Measurements from ENCODE around the gene GRID1.

- TF ChIP-seq, protein P1, sequence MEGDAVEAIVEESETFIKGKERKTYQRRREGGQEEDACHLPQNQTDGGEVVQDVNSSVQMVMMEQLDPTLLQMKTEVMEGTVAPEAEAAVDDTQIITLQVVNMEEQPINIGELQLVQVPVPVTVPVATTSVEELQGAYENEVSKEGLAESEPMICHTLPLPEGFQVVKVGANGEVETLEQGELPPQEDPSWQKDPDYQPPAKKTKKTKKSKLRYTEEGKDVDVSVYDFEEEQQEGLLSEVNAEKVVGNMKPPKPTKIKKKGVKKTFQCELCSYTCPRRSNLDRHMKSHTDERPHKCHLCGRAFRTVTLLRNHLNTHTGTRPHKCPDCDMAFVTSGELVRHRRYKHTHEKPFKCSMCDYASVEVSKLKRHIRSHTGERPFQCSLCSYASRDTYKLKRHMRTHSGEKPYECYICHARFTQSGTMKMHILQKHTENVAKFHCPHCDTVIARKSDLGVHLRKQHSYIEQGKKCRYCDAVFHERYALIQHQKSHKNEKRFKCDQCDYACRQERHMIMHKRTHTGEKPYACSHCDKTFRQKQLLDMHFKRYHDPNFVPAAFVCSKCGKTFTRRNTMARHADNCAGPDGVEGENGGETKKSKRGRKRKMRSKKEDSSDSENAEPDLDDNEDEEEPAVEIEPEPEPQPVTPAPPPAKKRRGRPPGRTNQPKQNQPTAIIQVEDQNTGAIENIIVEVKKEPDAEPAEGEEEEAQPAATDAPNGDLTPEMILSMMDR (IDR thresholded peaks at IDR 0.05) = no peak
- no peak for TF ChIP-seq ZFX (IDR thresholded peaks at IDR 0.05; ENCODE audit: borderline replicate concordance)
These were observed 405.5 kb downstream of the GRID1 start for GRCh38 chr10:85961073-85961472.

Measured in 22Rv1 (cell line).